Left renal cortex interstitium (tissue), 4 donors: ENCODE data around the gene LRGUK. TPM values are rescaled to one million over a fixed set of nuclear protein-coding genes. Genes with fewer than 3 reads are reported as not detected.
"Not testable (repeated sequence)": the region's sequence is repeated elsewhere in the genome, so short reads cannot be mapped to it uniquely, and the experiment has no call there.

Source experiments
- DNase-seq, 4 donors: peaks; one replicate each; pipeline ENCODE4 v3.0.0-alpha.2; 2013; ENCODE audit warnings: low read depth in 4 of 4, low spot score in 2 of 4, missing footprints in 1 of 4
- polyA plus RNA-seq, 4 donors: library from polyadenylated mRNA; unstranded; fragments of 120-200 nt; gene quantifications; one replicate each; pipeline ENCODE4 v1.2.1, GENCODE V29; 2013; ENCODE audit not compliant: insufficient read length in 4 of 4

Gene LRGUK
- polyA plus RNA-seq, 4 donors: 1.0 to 3.7 (median 1.8) TPM

DNA sequence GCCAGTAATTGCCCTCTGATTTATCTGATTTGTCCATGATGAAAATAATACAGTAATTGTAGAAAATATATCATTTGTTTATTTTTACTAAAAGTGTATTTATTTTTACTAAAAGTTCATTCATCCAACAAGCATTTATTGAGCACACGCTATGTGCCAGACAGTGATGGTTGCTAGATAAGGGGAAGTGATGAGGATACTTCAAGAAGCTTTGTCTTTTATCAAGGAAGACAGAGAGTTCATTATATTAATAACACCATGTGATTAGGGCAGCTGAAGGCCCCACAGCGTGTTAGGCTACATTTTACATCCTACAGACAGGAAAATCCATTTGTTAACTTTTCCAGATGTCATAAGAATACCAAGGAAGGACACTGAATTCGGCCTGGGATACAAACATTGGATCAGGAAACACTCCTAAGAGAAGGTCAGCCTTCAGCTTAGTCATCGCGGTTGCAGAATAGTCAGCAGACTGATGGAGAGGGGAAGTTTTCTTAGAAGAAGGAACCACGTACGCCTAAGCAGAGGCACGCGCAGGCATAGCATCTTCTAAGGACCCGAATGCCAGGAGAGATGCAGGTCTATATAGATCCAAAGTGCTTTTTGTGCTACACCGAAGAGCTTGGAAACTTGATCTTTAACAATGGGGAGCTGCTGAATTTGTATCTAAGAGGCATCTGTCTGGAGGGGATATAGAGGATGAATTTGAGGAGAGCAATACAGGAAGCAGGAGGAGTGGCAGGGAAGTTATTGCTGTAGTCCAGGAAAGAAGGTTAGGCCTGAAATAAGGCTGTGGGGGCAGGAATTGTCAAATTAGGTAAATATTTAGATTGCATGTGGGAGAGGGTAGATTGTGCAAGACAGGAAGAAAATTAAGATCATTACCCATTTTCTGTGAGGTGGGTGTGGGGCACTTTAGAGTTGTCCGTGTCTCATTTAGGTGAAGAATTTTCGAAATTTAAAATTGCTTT, 85.7 kb downstream of the LRGUK start:
- DNase-seq: no peak

GRCh38 chr7:134220236-134220635, 93.1 kb downstream of the LRGUK start:
- no peak for DNase-seq

DNA sequence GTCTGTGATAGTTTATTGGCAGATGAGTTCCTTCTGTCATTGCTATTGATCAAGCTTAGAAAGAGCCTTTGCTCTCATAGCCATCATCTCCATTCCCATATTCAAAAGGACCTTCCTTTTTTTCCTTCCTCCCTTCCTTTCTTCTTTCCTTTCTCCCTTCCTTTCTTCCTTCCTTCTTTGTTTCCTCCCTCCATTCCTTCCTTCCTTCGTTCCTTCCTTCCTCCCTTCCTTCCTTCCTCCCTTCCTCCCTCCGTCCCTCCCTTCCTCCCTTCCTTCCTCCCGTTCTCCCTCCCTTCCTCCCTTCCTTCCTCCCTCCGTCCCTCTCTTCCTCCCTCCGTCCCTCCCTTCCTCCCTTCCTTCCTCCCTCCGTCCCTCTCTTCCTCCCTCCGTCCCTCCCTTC, 104.2 kb downstream of the LRGUK start:
- DNase-seq: not testable (repeated sequence)

- DNase-seq: no peak
These were observed 107.1 kb downstream of the LRGUK start for GRCh38 chr7:134234216-134234615.

DNA sequence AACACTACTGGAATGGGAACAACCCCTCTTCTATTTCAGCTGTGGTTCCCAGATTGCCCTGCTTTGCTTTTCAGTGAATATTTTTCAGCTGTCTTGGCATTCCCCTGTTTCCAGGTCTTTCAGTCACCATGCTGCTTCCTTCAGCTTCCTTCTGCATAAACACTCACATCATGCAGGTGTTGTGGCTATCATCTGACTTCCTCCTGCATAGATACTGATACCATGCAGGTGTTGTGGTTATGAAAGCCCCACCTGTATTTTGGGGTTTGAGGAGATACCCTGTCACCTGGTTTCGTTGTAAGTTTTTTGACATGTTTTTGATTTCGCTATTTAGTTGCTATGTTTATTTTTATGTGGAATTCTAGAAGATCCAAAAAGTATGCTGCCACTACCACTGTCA, 118.1 kb downstream of the LRGUK start:
- no peak for DNase-seq

DNA sequence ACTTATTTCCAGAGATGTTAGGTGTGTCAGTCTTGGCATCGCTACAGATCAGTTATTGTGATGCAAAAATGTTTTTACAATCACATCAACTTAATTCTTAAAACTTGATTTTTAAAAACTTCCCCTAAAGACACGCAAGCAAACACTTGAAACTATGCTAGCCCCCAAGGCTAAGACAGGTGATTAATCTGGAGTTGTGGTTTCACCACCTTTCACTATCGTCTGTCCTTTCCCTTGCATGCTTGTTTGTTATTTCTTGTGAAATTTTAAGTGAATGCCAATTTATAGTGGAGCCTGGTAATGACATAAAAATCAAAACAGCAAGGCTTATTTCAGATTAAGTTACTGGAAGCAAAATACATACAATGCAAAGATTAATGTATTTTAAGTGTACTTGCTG, 119.2 kb downstream of the LRGUK start:
- DNase-seq: no peak

DNA sequence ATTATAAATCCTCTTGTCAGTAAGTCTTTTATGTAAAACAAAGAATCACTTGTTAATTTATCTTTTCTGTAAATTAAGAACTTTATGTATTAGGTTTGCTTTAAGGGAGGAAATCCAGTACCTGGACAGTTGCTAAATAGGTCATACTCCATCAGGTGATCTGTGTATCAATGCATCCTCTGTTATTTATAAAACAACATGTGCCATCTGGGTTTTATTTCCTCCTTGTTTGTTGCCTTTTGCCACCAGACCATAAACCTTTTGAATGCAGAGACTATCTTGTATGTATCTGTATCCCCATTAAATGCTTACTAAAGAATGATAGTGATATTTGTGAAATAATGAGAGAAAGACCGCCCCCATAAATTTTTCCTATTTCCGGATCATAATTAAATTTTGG, 119.6 kb downstream of the LRGUK start:
- no peak for DNase-seq

DNA sequence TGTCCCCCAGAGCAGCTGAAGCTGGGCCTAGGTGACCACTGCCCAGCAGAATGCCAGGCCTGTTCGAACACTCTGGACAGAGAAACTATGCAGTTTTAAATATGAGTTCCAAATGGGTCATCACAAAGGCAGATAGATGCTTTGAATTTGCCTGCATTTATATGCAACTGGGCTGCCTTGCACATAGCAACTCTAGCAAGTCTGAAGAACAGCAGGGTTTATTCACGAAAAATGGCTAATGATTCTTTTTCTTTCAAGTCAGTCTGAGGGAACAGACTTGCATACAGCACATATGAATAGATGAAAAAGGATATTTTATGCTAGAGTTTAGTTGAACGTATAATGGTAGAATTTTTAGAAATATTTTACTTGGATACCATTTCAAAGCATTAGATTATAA, 121.1 kb downstream of the LRGUK start:
- DNase-seq: no peak

DNA sequence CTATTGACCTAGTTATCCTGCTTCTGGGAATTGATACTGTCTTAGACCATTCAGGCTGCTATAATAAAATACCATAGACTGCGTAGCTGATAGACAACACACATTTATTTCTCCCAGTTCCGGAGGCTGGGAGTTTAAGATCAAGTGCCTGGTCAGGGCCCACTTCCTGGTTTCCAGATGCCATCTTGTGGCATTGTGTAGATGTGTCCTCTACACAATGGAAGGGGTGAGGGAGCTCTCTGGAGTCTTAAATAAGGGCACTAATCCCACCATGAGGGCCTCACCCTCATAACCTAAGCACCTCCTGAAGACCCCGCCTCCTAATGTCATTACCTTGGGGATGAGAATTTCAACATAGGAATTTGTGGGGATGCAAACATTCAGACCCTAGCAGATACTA, 127.2 kb downstream of the LRGUK start:
- DNase-seq: no peak

- no peak for DNase-seq
These were observed 128.7 kb downstream of the LRGUK start for GRCh38 chr7:134255814-134256213.

DNA sequence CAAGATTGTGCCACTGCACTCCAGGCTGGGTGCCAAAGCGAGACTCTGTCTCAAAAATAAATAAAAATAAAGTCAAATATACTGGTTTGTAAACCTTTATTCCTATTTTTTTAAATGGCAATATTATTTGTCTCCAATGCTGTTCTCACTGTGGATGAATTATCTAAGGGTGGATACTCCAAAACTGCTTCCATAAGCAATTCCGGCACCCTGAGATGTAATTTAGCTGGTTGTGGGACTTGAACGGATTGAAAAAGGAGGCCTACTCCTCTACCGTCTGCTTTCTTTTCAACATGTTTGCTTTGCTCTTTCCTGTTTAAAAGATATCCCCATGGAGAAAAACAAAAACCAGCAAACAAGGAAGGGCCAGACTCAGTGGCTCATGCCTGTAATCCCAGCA, 135.2 kb downstream of the LRGUK start:
- DNase-seq: no peak

- DNase-seq: no peak
These were observed 149.8 kb downstream of the LRGUK start for GRCh38 chr7:134276951-134277350.

DNA sequence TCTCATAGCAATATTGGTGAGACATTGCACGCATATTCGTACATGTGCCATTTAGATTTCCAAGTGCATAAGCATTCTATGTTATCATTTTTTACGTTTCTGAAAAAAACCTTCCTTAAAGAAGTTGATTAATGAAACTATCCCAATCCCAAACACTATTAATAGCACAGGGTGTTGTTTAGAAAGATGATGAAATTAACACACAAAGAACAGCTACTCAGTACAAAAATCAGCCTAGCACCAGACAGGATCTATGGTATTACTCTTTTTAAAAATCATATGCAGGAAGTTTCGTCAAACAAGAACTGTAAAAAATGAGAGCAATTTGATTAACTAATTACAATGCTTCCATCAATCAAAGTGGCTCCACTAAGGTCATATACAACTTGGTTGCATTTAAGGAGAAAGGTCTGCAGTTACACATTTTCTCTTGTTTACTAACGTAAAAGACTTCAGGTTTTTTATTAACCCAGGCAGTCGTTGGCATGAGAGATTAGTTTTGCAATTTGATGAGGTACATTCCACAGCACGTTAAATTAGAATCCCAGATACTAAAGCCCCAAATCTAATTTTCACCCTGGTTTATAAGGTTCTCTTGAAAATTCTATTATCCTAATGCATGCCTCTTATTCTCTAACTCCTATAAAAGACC, 151.5 kb downstream of the LRGUK start:
- no peak for DNase-seq

DNA sequence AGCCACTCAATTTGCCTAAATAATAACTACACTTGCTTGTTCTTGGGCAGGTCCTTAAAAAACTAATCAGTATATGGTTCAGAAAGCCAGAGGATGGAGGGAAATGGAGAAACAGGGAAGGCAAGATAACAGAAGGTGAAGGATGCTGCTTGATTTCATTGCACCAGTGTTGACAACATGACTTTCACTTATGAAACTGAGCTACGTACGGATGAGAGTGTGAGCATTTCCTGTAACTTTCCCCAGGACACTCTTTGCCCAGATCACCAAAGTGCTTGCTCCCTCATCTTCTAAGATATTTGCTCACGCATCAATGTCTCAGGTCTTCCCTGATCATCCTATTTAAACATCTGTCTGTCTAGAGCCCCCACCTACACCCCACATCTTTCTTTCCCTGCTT, 152.2 kb downstream of the LRGUK start:
- no peak for DNase-seq

GRCh38 chr7:134279898-134280297, 152.8 kb downstream of the LRGUK start:
- no peak for DNase-seq

GRCh38 chr7:134280508-134280907, 153.4 kb downstream of the LRGUK start:
- no peak for DNase-seq

GRCh38 chr7:134284011-134284410, 156.9 kb downstream of the LRGUK start:
- DNase-seq: no peak

GRCh38 chr7:134284952-134285351, 157.8 kb downstream of the LRGUK start:
- no peak for DNase-seq

DNA sequence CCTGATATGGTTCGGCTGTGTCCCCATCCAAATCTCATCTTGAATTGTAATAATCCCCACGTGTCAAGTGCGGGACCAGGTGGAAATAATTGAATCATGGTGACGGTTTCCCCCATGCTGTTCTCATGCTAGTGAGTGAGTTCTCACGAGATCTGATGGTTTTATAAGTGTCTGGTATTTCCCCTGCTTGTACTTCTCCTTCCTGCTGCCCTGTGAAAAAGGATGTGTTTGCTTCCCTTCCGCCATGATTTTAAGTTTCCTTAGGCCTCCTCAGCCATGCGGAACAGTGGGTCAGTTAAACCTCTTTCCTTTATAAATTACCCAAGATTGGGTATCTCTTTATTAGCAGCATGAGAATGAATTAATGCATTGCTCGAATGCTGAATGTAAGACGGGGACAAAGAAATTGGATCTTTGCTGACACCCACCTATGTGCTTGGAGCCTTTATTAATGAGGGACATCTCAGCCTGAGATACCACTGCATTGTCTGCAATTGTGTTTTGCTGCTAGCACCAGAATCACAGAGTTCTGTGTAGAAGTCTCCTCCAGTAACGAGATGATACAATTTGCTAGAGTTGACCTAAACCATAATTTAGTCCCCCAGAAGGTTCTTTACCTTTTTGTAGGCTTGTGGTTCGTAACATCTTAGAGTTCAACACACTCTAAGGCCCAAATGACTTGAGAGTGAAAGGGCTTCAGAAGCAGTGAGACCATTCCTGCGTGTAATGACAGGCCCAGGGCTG, 160.9 kb downstream of the LRGUK start:
- DNase-seq: no peak

DNA sequence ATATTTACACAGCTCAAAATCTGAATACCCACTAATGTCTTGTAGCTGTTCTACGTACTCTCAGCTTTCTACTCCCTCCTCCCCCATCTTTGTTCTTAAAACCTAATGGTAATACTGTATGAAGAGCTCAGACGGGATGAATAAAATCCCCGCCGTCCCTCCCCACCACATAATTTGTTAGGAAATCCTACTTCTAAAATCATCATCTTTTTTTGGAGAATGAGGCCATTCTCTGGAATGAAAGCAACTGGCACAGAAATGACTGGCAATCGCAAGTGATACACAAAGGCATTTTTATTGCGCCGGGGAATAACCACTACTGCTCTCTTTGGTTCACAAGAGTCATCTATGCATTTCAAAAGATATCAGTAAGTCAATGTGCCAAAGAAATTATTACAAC, 162.3 kb downstream of the LRGUK start:
- DNase-seq: no peak

- no peak for DNase-seq
These were observed 162.7 kb downstream of the LRGUK start for GRCh38 chr7:134289841-134290240.
